Upper lobe of left lung (tissue), 6 donors: ENCODE results near the gene VEZT. TPM values are rescaled to one million over a fixed set of nuclear protein-coding genes. Genes with fewer than 3 reads are reported as not detected.

Experiments
- ATAC-seq, 2 donors: fragments of 200-7000 bp; cut with Tn5 transposase; one replicate each; pipeline ENCODE4 v1.9.1; 2022; ENCODE audit warnings: mild to moderate bottlenecking in 2 of 2, moderate library complexity in 2 of 2; ENCODE audit not compliant: low FRiP score in 2 of 2
- DNase-seq, 2 donors: peaks; one replicate each; pipeline ENCODE4 v3.0.0-alpha.2; 2019 to 2020
- H3K27ac ChIP-seq, 4 donors: fragments of 200-600 bp; sonication (generic); one replicate each; pipeline ENCODE4 v1.5.1; 2016 to 2019
- H3K27me3 ChIP-seq, 4 donors: fragments of 200-600 bp; sonication (generic); one replicate each; pipeline ENCODE4 v1.5.1; 2017 to 2019
- H3K36me3 ChIP-seq, 4 donors: fragments of 200-600 bp; sonication (generic); one replicate each; pipeline ENCODE4 v1.5.1; 2016 to 2019
- H3K4me1 ChIP-seq, 4 donors: fragments of 200-600 bp; sonication (generic); one replicate each; pipeline ENCODE4 v1.5.1; 2018 to 2019
- H3K4me3 ChIP-seq, 4 donors: fragments of 200-600 bp; sonication (generic); one replicate each; pipeline ENCODE4 v1.5.1; 2017 to 2019; ENCODE audit warnings: mild to moderate bottlenecking in 2 of 4, moderate library complexity in 1 of 4
- H3K9me3 ChIP-seq, 4 donors: fragments of 200-600 bp; sonication (generic); one replicate each; pipeline ENCODE4 v1.5.1; 2018 to 2019
- EP300 ChIP-seq, 4 donors: sonication (generic); formaldehyde crosslinking; IDR thresholded peaks; one replicate each; pipeline ENCODE4 v1.5.1; 2017; ENCODE audit warnings: antibody characterized with exemption in 4 of 4, control low read depth in 2 of 4
- POLR2A ChIP-seq, 4 donors: fragments of 450-650 bp; IDR thresholded peaks; one replicate each; pipeline ENCODE4 v1.5.1; 2016 to 2017; ENCODE audit warnings: antibody characterized with exemption in 4 of 4, mild to moderate bottlenecking in 2 of 4
- POLR2AphosphoS5 ChIP-seq, 2 donors: sonication (generic); formaldehyde crosslinking; IDR thresholded peaks; one replicate each; pipeline ENCODE4 v1.5.1; 2017; ENCODE audit warnings: antibody characterized with exemption in 2 of 2
- WGBS, 2 donors: methylation state at CpG; one replicate each; pipeline ENCODE4 v1.1.5; 2017 to 2018; 5-methylcytosine and 5-hydroxymethylcytosine counted together
- total RNA-seq, 6 donors: library from RNA; depleted of rRNA in 4 of 6; stranded (reverse); fragments of >200 nt in 4 of 6; gene quantifications; one replicate each; pipeline versions ENCODE4 v1.1.0 to v1.2.1, GENCODE V29; 2016 to 2021
- TF ChIP-seq, protein P1 (sequence below), 6 experiments: fragments of 450-650 bp in 4 of 6; fragments of 200-600 bp in 2 of 6; sonication (generic) in 2 of 6; IDR thresholded peaks; one replicate each; pipeline ENCODE4 v1.5.1; 2016 to 2019; ENCODE audit warnings: antibody characterized with exemption in 6 of 6
- donor health status: DM: no; HTN: no; CAD: no; lungs with moderate emphysema.
- donor health status: DM: no; HTN: yes; CAD: no; lungs with severe emphysema.

Gene VEZT
- total RNA-seq, 6 donors from 2014 or later: 29.6 to 119 (median 69.5) TPM

- Histone ChIP-seq H3K36me3 (no peaks in the 10 kb centered on the region), H3K27ac (peak overlapping the region; percentile 8 to 65 (median 32)), H3K4me1 (peaks cover 28 to 45% (median 37%) of the 10 kb centered on the region in 4 donors), H3K4me3 (no peak overlapping the region), H3K27me3 (no peaks in the 10 kb centered on the region), H3K9me3 (no peaks in the 10 kb centered on the region)
- WGBS, 2 donors: 62 to 67% methylated on average over 5 of the region's 5 CpGs
- no peak for ATAC-seq
- no peak for DNase-seq
- TF ChIP-seq, protein P1, sequence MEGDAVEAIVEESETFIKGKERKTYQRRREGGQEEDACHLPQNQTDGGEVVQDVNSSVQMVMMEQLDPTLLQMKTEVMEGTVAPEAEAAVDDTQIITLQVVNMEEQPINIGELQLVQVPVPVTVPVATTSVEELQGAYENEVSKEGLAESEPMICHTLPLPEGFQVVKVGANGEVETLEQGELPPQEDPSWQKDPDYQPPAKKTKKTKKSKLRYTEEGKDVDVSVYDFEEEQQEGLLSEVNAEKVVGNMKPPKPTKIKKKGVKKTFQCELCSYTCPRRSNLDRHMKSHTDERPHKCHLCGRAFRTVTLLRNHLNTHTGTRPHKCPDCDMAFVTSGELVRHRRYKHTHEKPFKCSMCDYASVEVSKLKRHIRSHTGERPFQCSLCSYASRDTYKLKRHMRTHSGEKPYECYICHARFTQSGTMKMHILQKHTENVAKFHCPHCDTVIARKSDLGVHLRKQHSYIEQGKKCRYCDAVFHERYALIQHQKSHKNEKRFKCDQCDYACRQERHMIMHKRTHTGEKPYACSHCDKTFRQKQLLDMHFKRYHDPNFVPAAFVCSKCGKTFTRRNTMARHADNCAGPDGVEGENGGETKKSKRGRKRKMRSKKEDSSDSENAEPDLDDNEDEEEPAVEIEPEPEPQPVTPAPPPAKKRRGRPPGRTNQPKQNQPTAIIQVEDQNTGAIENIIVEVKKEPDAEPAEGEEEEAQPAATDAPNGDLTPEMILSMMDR (IDR thresholded peaks at IDR 0.05): no peak
- TF ChIP-seq POLR2A (IDR thresholded peaks at IDR 0.05): no peak
- no peak for TF ChIP-seq EP300 (IDR thresholded peaks at IDR 0.05)
- TF ChIP-seq POLR2AphosphoS5 (IDR thresholded peaks at IDR 0.05): no peak
Measured at GRCh38 chr12:95200128-95200894, 17.3 kb upstream of the VEZT start.

DNA sequence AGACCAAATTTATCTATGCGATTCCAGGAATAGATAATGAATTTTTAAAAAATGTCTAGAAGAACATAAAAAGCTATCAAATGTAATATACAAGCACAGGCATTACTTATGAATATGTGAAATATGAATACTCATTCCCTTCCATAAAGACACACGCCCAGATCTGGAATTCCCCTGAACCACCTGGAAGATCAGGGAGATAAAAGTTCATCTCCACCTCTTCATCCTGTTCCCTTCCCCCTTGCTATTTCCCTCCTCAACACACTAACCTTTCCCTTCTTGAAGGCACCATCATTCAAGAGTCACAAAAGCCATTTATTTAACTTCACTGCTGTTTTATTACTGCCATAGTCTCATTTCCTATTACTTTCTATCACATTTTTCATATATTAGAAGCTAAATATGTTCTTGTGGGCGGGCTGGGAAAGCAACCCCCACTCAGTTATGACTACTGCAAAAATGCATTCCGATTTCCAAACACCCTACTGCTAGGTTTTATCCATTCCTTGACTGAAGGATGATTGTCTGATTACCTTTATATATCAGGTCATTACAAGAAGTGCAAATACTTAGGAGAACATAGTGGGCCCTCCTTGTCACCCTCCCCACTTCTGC is 16.4 kb upstream of the VEZT start:
- Histone ChIP-seq H3K27ac (peak overlapping the region in 2 of 4 donors; percentile 42 to 65), H3K9me3 (no peaks in the 10 kb centered on the region), H3K27me3 (no peaks in the 10 kb centered on the region), H3K36me3 (no peaks in the 10 kb centered on the region), H3K4me3 (no peak overlapping the region), H3K4me1 (peaks cover 35 to 54% (median 42%) of the 10 kb centered on the region in 4 donors)
- DNase-seq: no peak
- WGBS, 2 donors: 82 to 83% methylated on average over 4 of the region's 4 CpGs
- ATAC-seq: no peak
- TF ChIP-seq POLR2AphosphoS5 (IDR thresholded peaks at IDR 0.05) (no peak), POLR2A (IDR thresholded peaks at IDR 0.05) (no peak), EP300 (IDR thresholded peaks at IDR 0.05) (no peak)
- TF ChIP-seq, protein P1 (IDR thresholded peaks at IDR 0.05): no peak

DNA sequence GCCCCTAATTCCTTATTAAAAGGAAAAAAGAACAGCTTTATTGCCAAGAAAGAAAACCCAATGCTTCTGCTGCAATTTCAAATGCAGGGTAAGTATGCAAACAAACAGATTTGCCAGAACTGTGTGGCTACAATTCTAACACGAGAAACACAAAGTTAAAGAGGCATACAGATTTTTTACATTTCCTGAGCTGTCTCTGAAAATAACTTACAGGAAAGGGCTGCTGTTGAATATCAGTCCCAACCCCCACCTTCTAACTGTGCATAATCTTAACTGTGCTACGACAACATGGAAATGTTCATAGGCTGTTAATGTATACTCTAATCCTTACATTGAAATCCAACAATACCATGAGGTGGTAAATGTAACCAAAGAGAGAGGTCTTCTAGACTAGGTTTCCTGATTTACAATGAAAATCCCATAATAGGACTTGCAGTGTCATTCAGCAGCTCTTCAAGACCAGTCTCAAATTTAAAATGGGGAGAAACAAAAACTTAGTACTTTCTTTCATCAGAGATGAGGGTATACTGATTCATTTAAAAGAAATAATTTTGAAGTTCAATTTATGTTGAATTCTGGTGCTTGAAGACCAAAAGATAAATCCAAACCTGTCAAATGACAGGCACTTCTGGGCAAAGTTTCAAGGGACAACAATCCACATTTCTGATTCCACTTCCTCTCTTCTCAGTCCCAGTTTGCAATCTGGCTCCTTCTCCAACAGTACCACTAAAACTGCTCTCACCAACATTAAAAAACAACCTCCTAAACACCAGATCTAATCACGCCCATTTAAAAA is 14.7 kb upstream of the VEZT start:
- Histone ChIP-seq H3K4me1 (peaks cover 35 to 56% (median 44%) of the 10 kb centered on the region in 4 donors), H3K36me3 (no peaks in the 10 kb centered on the region), H3K9me3 (no peaks in the 10 kb centered on the region), H3K27me3 (no peaks in the 10 kb centered on the region), H3K4me3 (no peak overlapping the region), H3K27ac (peak overlapping the region; percentile 14 to 82 (median 54))
- TF ChIP-seq, protein P1 (IDR thresholded peaks at IDR 0.05): no peak
- TF ChIP-seq EP300 (IDR thresholded peaks at IDR 0.05) (no peak), POLR2AphosphoS5 (IDR thresholded peaks at IDR 0.05) (no peak), POLR2A (IDR thresholded peaks at IDR 0.05) (no peak)
- no peak for ATAC-seq
- no peak for DNase-seq
- 35 to 43% methylated on average over 3 of the region's 3 CpGs for WGBS, 2 donors

- peaks cover 35 to 56% (median 44%) of the 10 kb centered on the region in 4 donors for H3K4me1 ChIP-seq
- 52 to 56% methylated on average over 1 of the region's 1 CpG for WGBS, 2 donors
- ATAC-seq (no peak), DNase-seq (no peak)
- peak overlapping the region; percentile 14 to 82 (median 54) for H3K27ac ChIP-seq
- H3K9me3 ChIP-seq: no peaks in the 10 kb centered on the region
- TF ChIP-seq POLR2A (IDR thresholded peaks at IDR 0.05): no peak
- no peak for TF ChIP-seq EP300 (IDR thresholded peaks at IDR 0.05)
- no peak for TF ChIP-seq POLR2AphosphoS5 (IDR thresholded peaks at IDR 0.05)
- TF ChIP-seq, protein P1 (IDR thresholded peaks at IDR 0.05): no peak
- no peaks in the 10 kb centered on the region for H3K27me3 ChIP-seq
- H3K36me3 ChIP-seq: no peaks in the 10 kb centered on the region
- no peak overlapping the region for H3K4me3 ChIP-seq
Measured at GRCh38 chr12:95203487-95204030, 14.0 kb upstream of the VEZT start.
